CD4-positive, alpha-beta T cell (primary cell): ENCODE data around the gene KCNMB2. TPM values are rescaled to one million over a fixed set of nuclear protein-coding genes. Genes with fewer than 3 reads are reported as not detected.

Source experiments
- ATAC-seq: fragments of 200-7000 bp; cut with Tn5 transposase; one replicate; pipeline ENCODE4 v1.10.0; 2022; ENCODE audit warnings: mild to moderate bottlenecking; ENCODE audit not compliant: poor library complexity
- CTCF ChIA-PET: fragments of 350-600 bp; sonication (Branson Sonifier 250); formaldehyde crosslinking; loops from one replicate; lab custom pipeline; 2021; ENCODE audit warnings: antibody characterized with exemption, inconsistent platforms; lab: Charles Lee
- POLR2A ChIA-PET: fragments of 350-600 bp; sonication (Branson Sonifier 250); formaldehyde crosslinking; loops from one replicate; lab custom pipeline; 2021; ENCODE audit warnings: antibody characterized with exemption, inconsistent platforms; lab: Charles Lee
- DNase-seq, 14 experiments: peaks; one replicate each; pipeline ENCODE4 v3.0.0-alpha.2; 2013 to 2020; ENCODE audit warnings: mixed read lengths in 2 of 14
- H3K27ac ChIP-seq, 2 donors: one replicate each; pipeline versions ENCODE4 v1.5.1 to v1.7.0; 2013; ENCODE audit warnings: low read length in 2 of 2, low read depth in 1 of 2, mild to moderate bottlenecking in 1 of 2
- H3K27me3 ChIP-seq, 2 experiments: 1 replicate in 1 of 2; 2 replicates in 1 of 2; pipeline versions ENCODE4 v1.6.1 to v1.7.0; 2013; ENCODE audit warnings: low read length in 2 of 2, control low read depth in 1 of 2, mild to moderate bottlenecking in 1 of 2, moderate library complexity in 1 of 2; ENCODE audit not compliant: insufficient read depth in 2 of 2, control insufficient read depth in 1 of 2
- H3K36me3 ChIP-seq: one replicate; pipeline ENCODE4 v1.6.1; 2013; ENCODE audit warnings: low read length, control low read depth; ENCODE audit not compliant: insufficient read depth
- H3K4me1 ChIP-seq: one replicate; pipeline ENCODE4 v1.6.1; 2013; ENCODE audit warnings: low read length, control low read depth; ENCODE audit not compliant: insufficient read depth
- H3K4me3 ChIP-seq: one replicate; pipeline ENCODE4 v1.5.1; 2013; ENCODE audit warnings: mild to moderate bottlenecking, low read length, moderate library complexity
- H3K9me3 ChIP-seq, 2 experiments: 1 replicate in 1 of 2; 2 replicates in 1 of 2; pipeline versions ENCODE4 v1.6.1 to v1.7.0; 2013; ENCODE audit warnings: low read length in 2 of 2, mild to moderate bottlenecking in 2 of 2, control low read depth in 1 of 2, moderate library complexity in 1 of 2; ENCODE audit not compliant: control insufficient read depth in 1 of 2, insufficient read depth in 1 of 2
- H3K27ac Mint-ChIP-seq: one replicate; pipeline ENCODE4 v1.8.0; 2020; ENCODE audit warnings: mixed read lengths
- H3K27me3 Mint-ChIP-seq: one replicate; pipeline ENCODE4 v1.8.0; 2021; ENCODE audit warnings: mixed read lengths
- H3K36me3 Mint-ChIP-seq: one replicate; pipeline ENCODE4 v1.8.0; 2021; ENCODE audit warnings: low read depth, mixed read lengths
- H3K4me1 Mint-ChIP-seq: one replicate; pipeline ENCODE4 v1.8.0; 2021; ENCODE audit warnings: low read depth, mixed read lengths
- H3K4me3 Mint-ChIP-seq: one replicate; pipeline ENCODE4 v1.8.0; 2020; ENCODE audit warnings: mild to moderate bottlenecking, mixed read lengths
- H3K9me3 Mint-ChIP-seq: one replicate; pipeline ENCODE4 v1.8.0; 2020; ENCODE audit warnings: mixed read lengths
- CTCF ChIP-seq: fragments of 200-600 bp; IDR thresholded peaks from one replicate; pipeline ENCODE4 v1.8.0; 2022; ENCODE audit warnings: antibody characterized with exemption, mild to moderate bottlenecking
- intact Hi-C, 2 experiments: fragments of 100-400 bp; cut with DNase I in 1 of 2; cut with micrococcal nuclease in 1 of 2; formaldehyde crosslinking; loops; one replicate each; pipeline versions ENCODE4 v1.15.1 to v1.9.0; 2023 to 2025; cut with DNase I, micrococcal nuclease
- total RNA-seq, 174 experiments: library from RNA in 2 of 174; stranded (reverse) in 2 of 174; gene quantifications; one replicate each; pipeline ENCODE4 v1.2.3 and lab custom pipeline; 2021 to 2026

The KCNMB2 gene
- total RNA-seq, 2 experiments from 2014 or later: not detected

- Histone ChIP-seq H3K4me1 (no peaks in the 10 kb centered on the region), H3K36me3 (no peaks in the 10 kb centered on the region), H3K27me3 (no peaks in the 10 kb centered on the region), H3K9me3 (no peaks in the 10 kb centered on the region), H3K27ac (no peak overlapping the region), H3K4me3 (no peak overlapping the region)
- Mint-ChIP-seq H3K4me1 (no peaks in the 10 kb centered on the region), H3K27me3 (peaks cover 5% of the 10 kb centered on the region), H3K27ac (no peak overlapping the region), H3K4me3 (no peak overlapping the region), H3K9me3 (no peaks in the 10 kb centered on the region), H3K36me3 (no peaks in the 10 kb centered on the region)
- ChIA-PET CTCF (no interaction called here), POLR2A (no interaction called here)
- intact Hi-C loops: no loop called here
- DNase-seq (no peak), ATAC-seq (no peak)
- no peak for TF ChIP-seq CTCF
Measured at GRCh38 chr3:178663201-178663934, 127.1 kb downstream of the KCNMB2 start.

- peaks cover 5% of the 10 kb centered on the region for H3K27me3 Mint-ChIP-seq
- Histone ChIP-seq H3K4me3 (no peak overlapping the region), H3K27ac (no peak overlapping the region), H3K4me1 (no peaks in the 10 kb centered on the region), H3K36me3 (no peaks in the 10 kb centered on the region), H3K9me3 (no peaks in the 10 kb centered on the region), H3K27me3 (no peaks in the 10 kb centered on the region)
- intact Hi-C loops: no loop called here
- no peaks in the 10 kb centered on the region for H3K36me3 Mint-ChIP-seq
- peaks cover 8% of the 10 kb centered on the region for H3K4me1 Mint-ChIP-seq
- no peaks in the 10 kb centered on the region for H3K9me3 Mint-ChIP-seq
- no peak overlapping the region for H3K4me3 Mint-ChIP-seq
- POLR2A ChIA-PET: no interaction called here
- no peak for DNase-seq
- no peak overlapping the region for H3K27ac Mint-ChIP-seq
- no peak for ATAC-seq
- TF ChIP-seq CTCF: no peak
- CTCF ChIA-PET: no interaction called here
Measured at GRCh38 chr3:178665747-178666146, 129.5 kb downstream of the KCNMB2 start.

- DNase-seq (no peak), ATAC-seq (no peak)
- intact Hi-C loops: no loop called here
- Mint-ChIP-seq H3K4me1 (peaks cover 8% of the 10 kb centered on the region), H3K9me3 (no peaks in the 10 kb centered on the region), H3K4me3 (no peak overlapping the region), H3K36me3 (no peaks in the 10 kb centered on the region), H3K27me3 (peaks cover 5% of the 10 kb centered on the region), H3K27ac (no peak overlapping the region)
- H3K4me1 ChIP-seq: no peaks in the 10 kb centered on the region
- H3K27me3 ChIP-seq: no peaks in the 10 kb centered on the region
- H3K4me3 ChIP-seq: no peak overlapping the region
- TF ChIP-seq CTCF: no peak
- H3K36me3 ChIP-seq: no peaks in the 10 kb centered on the region
- POLR2A ChIA-PET: no interaction called here
- CTCF ChIA-PET: no interaction called here
- no peaks in the 10 kb centered on the region for H3K9me3 ChIP-seq
- no peak overlapping the region for H3K27ac ChIP-seq
Measured at GRCh38 chr3:178669022-178669601, 132.9 kb downstream of the KCNMB2 start.
